Left ventricle myocardium inferior (tissue), 1 donor: Measurements from ENCODE around the gene CCL18. TPM values are rescaled to one million over a fixed set of nuclear protein-coding genes. Genes with fewer than 3 reads are reported as not detected.
"Not testable (repeated sequence)": the region's sequence is repeated elsewhere in the genome, so short reads cannot be mapped to it uniquely, and the experiment has no call there.

ENCODE experiments used
- DNase-seq: peaks from one replicate; pipeline ENCODE4 v3.0.0-alpha.2; 2020
- H3K27ac ChIP-seq: fragments of 200-600 bp; replicated peaks from 2 replicates; pipeline ENCODE4 v1.8.0; 2021
- H3K27me3 ChIP-seq: fragments of 200-600 bp; 2 replicates; pipeline ENCODE4 v1.8.0; 2021; ENCODE audit warnings: low read depth
- H3K36me3 ChIP-seq: fragments of 200-600 bp; 2 replicates; pipeline ENCODE4 v1.8.0; 2021
- H3K4me1 ChIP-seq: fragments of 200-600 bp; 2 replicates; pipeline ENCODE4 v1.8.0; 2021
- H3K4me3 ChIP-seq: fragments of 200-600 bp; 2 replicates; pipeline ENCODE4 v1.8.0; 2021; ENCODE audit warnings: mild to moderate bottlenecking, moderate library complexity
- H3K9me3 ChIP-seq: fragments of 200-600 bp; replicated peaks from 2 replicates; pipeline ENCODE4 v1.8.0; 2021
- intact Hi-C: fragments of 100-400 bp; cut with micrococcal nuclease; formaldehyde crosslinking; loops from one replicate; pipeline ENCODE4 v1.11.0; 2022
- total RNA-seq: library from RNA; stranded (reverse); fragmentation: NEBNext Ultra II Directional; extraction: Animal tissue kit (Norgen Biotek cat#: 25700); gene quantifications from one replicate; pipeline ENCODE4 v1.2.1, GENCODE V29; 2021
- TF ChIP-seq, protein P1 (sequence below): fragments of 200-600 bp; IDR thresholded peaks from 2 replicates; pipeline ENCODE4 v1.8.0; 2021; ENCODE audit warnings: antibody characterized with exemption, mild to moderate bottlenecking, borderline replicate concordance
- donor health status: DM: no; HTN: yes; CAD: no; lungs with severe emphysema.

CCL18 gene
- total RNA-seq, 1 donor from 2014 or later: 1.1 TPM

DNA sequence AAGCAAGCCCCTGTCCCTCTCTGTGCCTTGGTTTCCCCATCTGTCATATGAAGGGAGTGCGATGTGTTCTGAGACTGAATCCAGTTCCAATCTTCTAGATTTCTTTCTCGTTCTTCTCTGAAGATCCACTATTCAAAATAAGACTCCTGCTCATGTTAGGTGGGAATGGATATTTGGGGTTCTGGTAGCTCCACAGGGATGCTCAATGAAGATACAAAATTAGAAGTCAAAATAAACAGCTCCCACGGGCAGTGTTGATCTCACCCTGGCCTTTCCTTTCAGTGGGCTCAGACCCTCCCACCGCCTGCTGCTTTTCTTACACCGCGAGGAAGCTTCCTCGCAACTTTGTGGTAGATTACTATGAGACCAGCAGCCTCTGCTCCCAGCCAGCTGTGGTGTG lies 40.2 kb downstream of the CCL18 start:
- intact Hi-C loops, H3K9me3 ChIP-seq, H3K4me1 ChIP-seq, H3K36me3 ChIP-seq, H3K27ac ChIP-seq, DNase-seq, H3K4me3 ChIP-seq: not testable (repeated sequence)
- peaks cover 35% of the 10 kb centered on the region for H3K27me3 ChIP-seq

GRCh38 chr17:36104701-36105181 lies 40.7 kb downstream of the CCL18 start:
- Histone ChIP-seq H3K4me3 (no peak overlapping the region), H3K4me1 (no peaks in the 10 kb centered on the region), H3K27ac (no peak overlapping the region), H3K36me3 (no peaks in the 10 kb centered on the region), H3K27me3 (peaks cover 40% of the 10 kb centered on the region), H3K9me3 (no peaks in the 10 kb centered on the region)
- intact Hi-C loops: no loop called here
- no peak for DNase-seq
- TF ChIP-seq, protein P1, sequence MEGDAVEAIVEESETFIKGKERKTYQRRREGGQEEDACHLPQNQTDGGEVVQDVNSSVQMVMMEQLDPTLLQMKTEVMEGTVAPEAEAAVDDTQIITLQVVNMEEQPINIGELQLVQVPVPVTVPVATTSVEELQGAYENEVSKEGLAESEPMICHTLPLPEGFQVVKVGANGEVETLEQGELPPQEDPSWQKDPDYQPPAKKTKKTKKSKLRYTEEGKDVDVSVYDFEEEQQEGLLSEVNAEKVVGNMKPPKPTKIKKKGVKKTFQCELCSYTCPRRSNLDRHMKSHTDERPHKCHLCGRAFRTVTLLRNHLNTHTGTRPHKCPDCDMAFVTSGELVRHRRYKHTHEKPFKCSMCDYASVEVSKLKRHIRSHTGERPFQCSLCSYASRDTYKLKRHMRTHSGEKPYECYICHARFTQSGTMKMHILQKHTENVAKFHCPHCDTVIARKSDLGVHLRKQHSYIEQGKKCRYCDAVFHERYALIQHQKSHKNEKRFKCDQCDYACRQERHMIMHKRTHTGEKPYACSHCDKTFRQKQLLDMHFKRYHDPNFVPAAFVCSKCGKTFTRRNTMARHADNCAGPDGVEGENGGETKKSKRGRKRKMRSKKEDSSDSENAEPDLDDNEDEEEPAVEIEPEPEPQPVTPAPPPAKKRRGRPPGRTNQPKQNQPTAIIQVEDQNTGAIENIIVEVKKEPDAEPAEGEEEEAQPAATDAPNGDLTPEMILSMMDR: no peak

- TF ChIP-seq, protein P1: no peak
- intact Hi-C loops: no loop called here
- Histone ChIP-seq H3K9me3 (no peaks in the 10 kb centered on the region), H3K36me3 (no peaks in the 10 kb centered on the region), H3K4me1 (no peaks in the 10 kb centered on the region), H3K27ac (no peak overlapping the region), H3K4me3 (no peak overlapping the region), H3K27me3 (peaks cover 40% of the 10 kb centered on the region)
- DNase-seq: no peak
Observed at GRCh38 chr17:36105781-36106492, 41.9 kb downstream of the CCL18 start.

DNA sequence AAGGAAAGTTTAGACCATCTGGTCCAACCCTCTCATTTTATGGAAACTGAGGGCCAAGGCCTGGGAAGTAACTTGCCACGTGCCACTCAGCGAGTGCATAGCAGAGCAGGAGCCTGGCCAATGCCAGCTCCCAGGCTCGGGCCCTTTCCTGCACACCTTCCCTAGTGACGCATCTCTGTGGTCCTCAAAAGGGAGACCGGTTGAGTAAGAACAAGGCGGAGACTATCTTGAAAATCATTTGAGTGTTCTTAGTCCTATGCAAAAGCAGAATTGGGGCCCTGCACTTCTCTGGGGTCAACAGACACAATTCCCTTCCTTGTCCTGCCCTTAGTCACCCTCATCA lies 42.4 kb downstream of the CCL18 start:
- no peak overlapping the region for H3K27ac ChIP-seq
- intact Hi-C loops: no loop called here
- DNase-seq: no peak
- TF ChIP-seq, protein P1: no peak
- no peak overlapping the region for H3K4me3 ChIP-seq
- H3K9me3 ChIP-seq: no peaks in the 10 kb centered on the region
- H3K36me3 ChIP-seq: no peaks in the 10 kb centered on the region
- peaks cover 40% of the 10 kb centered on the region for H3K27me3 ChIP-seq
- no peaks in the 10 kb centered on the region for H3K4me1 ChIP-seq

GRCh38 chr17:36107660-36108059 lies 43.6 kb downstream of the CCL18 start:
- no peak for DNase-seq

GRCh38 chr17:36108265-36108664 lies 44.2 kb downstream of the CCL18 start:
- H3K4me1 ChIP-seq, H3K9me3 ChIP-seq, intact Hi-C loops, H3K4me3 ChIP-seq, H3K27ac ChIP-seq, DNase-seq, H3K36me3 ChIP-seq: not testable (repeated sequence)
- peaks cover 34% of the 10 kb centered on the region for H3K27me3 ChIP-seq

More at GRCh38 chr17:36107660-36108059, 43.6 kb downstream of the CCL18 start:
- intact Hi-C loops: no loop called here
- TF ChIP-seq, protein P1: no peak
- Histone ChIP-seq H3K9me3 (no peaks in the 10 kb centered on the region), H3K4me3 (no peak overlapping the region), H3K27ac (no peak overlapping the region), H3K4me1 (no peaks in the 10 kb centered on the region), H3K27me3 (peaks cover 37% of the 10 kb centered on the region), H3K36me3 (no peaks in the 10 kb centered on the region)
